HCT116 (cell line): ENCODE data around the gene ZNF324B.

Experiments used
- CEBPB ChIP-seq: IDR thresholded peaks from 2 replicates; pipeline ENCODE4 v1.6.1; 2012; ENCODE audit warnings: low read depth
- EGR1 ChIP-seq: IDR thresholded peaks from 2 replicates; pipeline ENCODE4 v1.6.1; 2012; ENCODE audit warnings: low read depth
- FOSL1 ChIP-seq: IDR thresholded peaks from 2 replicates; pipeline ENCODE4 v1.6.1; 2012; ENCODE audit warnings: low read depth
- JUND ChIP-seq: IDR thresholded peaks from 2 replicates; pipeline ENCODE4 v1.6.1; 2012
- POLR2A ChIP-seq: IDR thresholded peaks from 2 replicates; pipeline ENCODE4 v1.7.0; 2011; ENCODE audit warnings: borderline replicate concordance; ENCODE audit not compliant: insufficient read depth, insufficient read length; ENCODE audit errors: extremely low read depth
- POLR2AphosphoS5 ChIP-seq: IDR thresholded peaks from 2 replicates; pipeline ENCODE4 v1.6.1; 2011; ENCODE audit warnings: mild to moderate bottlenecking, low read depth, low read length, moderate library complexity
- ZNF274 ChIP-seq: fragments of 200-500 bp; sonication (Bioruptor generic); IDR thresholded peaks from 2 replicates; pipeline ENCODE4 v1.6.1; 2014; ENCODE audit warnings: mild to moderate bottlenecking, low read depth, low read length, inconsistent platforms
- TF ChIP-seq, protein P1 (sequence below), 3 experiments: fragments of 200-600 bp in 1 of 3; sonication (generic) in 1 of 3; IDR thresholded peaks in 2 of 3; conservative IDR thresholded peaks in 1 of 3; 2 replicates each; pipeline ENCODE4 v1.5.1; 2012 to 2017; ENCODE audit warnings: low read depth in 2 of 3, low read length in 2 of 3, antibody characterized with exemption in 1 of 3, borderline replicate concordance in 1 of 3, control low read depth in 1 of 3, mild to moderate bottlenecking in 1 of 3, mixed read lengths in 1 of 3, mixed run types in 1 of 3, moderate library complexity in 1 of 3; ENCODE audit not compliant: insufficient read depth in 1 of 3
- TF ChIP-seq, protein P2 (sequence below): IDR thresholded peaks from 2 replicates; pipeline ENCODE4 v1.6.1; 2011; ENCODE audit warnings: mild to moderate bottlenecking, low read length, moderate library complexity; ENCODE audit not compliant: insufficient replicate concordance; ENCODE audit errors: extremely low read depth

- TF ChIP-seq, protein P1, sequence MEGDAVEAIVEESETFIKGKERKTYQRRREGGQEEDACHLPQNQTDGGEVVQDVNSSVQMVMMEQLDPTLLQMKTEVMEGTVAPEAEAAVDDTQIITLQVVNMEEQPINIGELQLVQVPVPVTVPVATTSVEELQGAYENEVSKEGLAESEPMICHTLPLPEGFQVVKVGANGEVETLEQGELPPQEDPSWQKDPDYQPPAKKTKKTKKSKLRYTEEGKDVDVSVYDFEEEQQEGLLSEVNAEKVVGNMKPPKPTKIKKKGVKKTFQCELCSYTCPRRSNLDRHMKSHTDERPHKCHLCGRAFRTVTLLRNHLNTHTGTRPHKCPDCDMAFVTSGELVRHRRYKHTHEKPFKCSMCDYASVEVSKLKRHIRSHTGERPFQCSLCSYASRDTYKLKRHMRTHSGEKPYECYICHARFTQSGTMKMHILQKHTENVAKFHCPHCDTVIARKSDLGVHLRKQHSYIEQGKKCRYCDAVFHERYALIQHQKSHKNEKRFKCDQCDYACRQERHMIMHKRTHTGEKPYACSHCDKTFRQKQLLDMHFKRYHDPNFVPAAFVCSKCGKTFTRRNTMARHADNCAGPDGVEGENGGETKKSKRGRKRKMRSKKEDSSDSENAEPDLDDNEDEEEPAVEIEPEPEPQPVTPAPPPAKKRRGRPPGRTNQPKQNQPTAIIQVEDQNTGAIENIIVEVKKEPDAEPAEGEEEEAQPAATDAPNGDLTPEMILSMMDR (IDR thresholded peaks at IDR 0.05 in 2 of 3, conservative IDR thresholded peaks at IDR 0.05 in 1 of 3; ENCODE audit: borderline replicate concordance in 1 of 3, insufficient read depth in 1 of 3, low read depth in 2 of 3, low read length in 2 of 3) = no peak
- TF ChIP-seq EGR1 (no peak), POLR2A (no peak), CEBPB (no peak), FOSL1 (no peak), JUND (no peak), ZNF274 (no peak), POLR2AphosphoS5 (no peak)
- TF ChIP-seq, protein P2, sequence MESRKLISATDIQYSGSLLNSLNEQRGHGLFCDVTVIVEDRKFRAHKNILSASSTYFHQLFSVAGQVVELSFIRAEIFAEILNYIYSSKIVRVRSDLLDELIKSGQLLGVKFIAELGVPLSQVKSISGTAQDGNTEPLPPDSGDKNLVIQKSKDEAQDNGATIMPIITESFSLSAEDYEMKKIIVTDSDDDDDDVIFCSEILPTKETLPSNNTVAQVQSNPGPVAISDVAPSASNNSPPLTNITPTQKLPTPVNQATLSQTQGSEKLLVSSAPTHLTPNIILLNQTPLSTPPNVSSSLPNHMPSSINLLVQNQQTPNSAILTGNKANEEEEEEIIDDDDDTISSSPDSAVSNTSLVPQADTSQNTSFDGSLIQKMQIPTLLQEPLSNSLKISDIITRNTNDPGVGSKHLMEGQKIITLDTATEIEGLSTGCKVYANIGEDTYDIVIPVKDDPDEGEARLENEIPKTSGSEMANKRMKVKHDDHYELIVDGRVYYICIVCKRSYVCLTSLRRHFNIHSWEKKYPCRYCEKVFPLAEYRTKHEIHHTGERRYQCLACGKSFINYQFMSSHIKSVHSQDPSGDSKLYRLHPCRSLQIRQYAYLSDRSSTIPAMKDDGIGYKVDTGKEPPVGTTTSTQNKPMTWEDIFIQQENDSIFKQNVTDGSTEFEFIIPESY = no peak
Observed at GRCh38 chr19:58492265-58492664, 40.8 kb downstream of the ZNF324B start.
